Dendritic cell treated with granulocyte-macrophage colony-stimulating factor and Interleukin-4, amounts not matched to agents 40 ng/mL and 50 ng/mL, for 4 days (primary cell): ENCODE measurements around the gene B3GAT2.
"Not testable (repeated sequence)": the region's sequence is repeated elsewhere in the genome, so short reads cannot be mapped to it uniquely, and the experiment has no call there.

Experiments used
- H3K27ac Mint-ChIP-seq: one replicate; pipeline ENCODE4 v1.8.0; 2022; ENCODE audit warnings: mild to moderate bottlenecking, mixed read lengths
- H3K27me3 Mint-ChIP-seq: one replicate; pipeline ENCODE4 v1.8.0; 2022; ENCODE audit warnings: mild to moderate bottlenecking, mixed read lengths
- H3K36me3 Mint-ChIP-seq: one replicate; pipeline ENCODE4 v1.8.0; 2022; ENCODE audit warnings: low read depth, mixed read lengths
- H3K4me1 Mint-ChIP-seq: one replicate; pipeline ENCODE4 v1.8.0; 2022; ENCODE audit warnings: low read depth, mixed read lengths
- H3K4me3 Mint-ChIP-seq: one replicate; pipeline ENCODE4 v1.8.0; 2022; ENCODE audit warnings: mild to moderate bottlenecking, moderate library complexity, mixed read lengths
- H3K9me3 Mint-ChIP-seq: one replicate; pipeline ENCODE4 v1.8.0; 2022; ENCODE audit warnings: mixed read lengths
- intact Hi-C: fragments of 100-400 bp; cut with micrococcal nuclease; formaldehyde crosslinking; loops from one replicate; pipeline ENCODE4 v1.15.0; 2022

B3GAT2 gene

DNA sequence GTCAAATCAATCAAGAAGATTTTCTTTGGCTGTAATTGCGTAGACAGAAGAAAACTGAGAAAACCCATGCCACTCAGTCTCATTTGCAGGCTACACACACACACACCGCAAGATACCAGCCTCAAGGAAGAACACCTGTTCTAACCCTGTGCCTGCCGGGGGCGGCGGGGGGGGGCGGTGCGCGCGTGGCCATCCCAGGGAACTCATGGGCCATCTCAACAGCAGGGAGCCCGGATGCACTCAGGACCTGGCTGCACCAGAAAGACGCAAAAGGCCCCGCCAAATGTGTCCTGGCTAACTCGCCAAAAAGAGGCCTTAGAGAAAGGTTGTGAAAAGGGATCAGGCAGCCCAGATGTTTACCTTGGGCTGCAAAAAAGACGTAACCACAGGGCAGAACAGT, 2.1 kb downstream of the B3GAT2 start:
- H3K27me3 Mint-ChIP-seq = peaks cover 62% of the 10 kb centered on the region
- no peak overlapping the region for H3K4me3 Mint-ChIP-seq
- H3K27ac Mint-ChIP-seq = no peak overlapping the region

DNA sequence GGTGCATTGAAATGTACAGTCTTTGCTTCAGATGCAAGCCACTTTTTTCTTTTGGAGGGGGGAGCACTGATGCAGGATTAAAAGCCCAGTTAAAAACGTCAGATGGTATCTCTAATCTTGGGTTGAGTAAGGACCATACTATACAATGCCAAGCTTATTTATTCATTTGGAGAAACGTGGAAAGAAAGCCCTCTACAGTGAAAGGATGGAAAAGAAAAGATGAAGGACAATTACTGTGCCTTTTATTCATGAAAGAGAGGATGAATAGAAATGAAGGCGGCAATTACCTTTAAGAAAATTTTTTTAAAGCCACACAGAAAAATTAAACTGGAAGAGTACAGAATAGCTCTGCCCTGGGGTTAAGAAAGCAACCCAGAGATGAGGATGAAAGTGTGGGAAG, 2.7 kb downstream of the B3GAT2 start:
- H3K9me3 Mint-ChIP-seq = no peaks in the 10 kb centered on the region
- no peaks in the 10 kb centered on the region for H3K36me3 Mint-ChIP-seq
- H3K4me3 Mint-ChIP-seq = no peak overlapping the region
- H3K4me1 Mint-ChIP-seq = peaks cover 20% of the 10 kb centered on the region
- intact Hi-C loops = loop anchor here (5.0 kb wide), 1 partner anchor 247 kb away; no protein-coding TSS in a partner anchor
- no peak overlapping the region for H3K27ac Mint-ChIP-seq
- peaks cover 57% of the 10 kb centered on the region for H3K27me3 Mint-ChIP-seq

More for the DNA sequence above, 2.1 kb downstream of the B3GAT2 start:
- intact Hi-C loops = loop anchor here (5.0 kb wide), 2 partner anchors 247 to 398 kb away; no protein-coding TSS in a partner anchor
- Mint-ChIP-seq H3K9me3 (no peaks in the 10 kb centered on the region), H3K36me3 (no peaks in the 10 kb centered on the region), H3K4me1 (peaks cover 20% of the 10 kb centered on the region)

DNA sequence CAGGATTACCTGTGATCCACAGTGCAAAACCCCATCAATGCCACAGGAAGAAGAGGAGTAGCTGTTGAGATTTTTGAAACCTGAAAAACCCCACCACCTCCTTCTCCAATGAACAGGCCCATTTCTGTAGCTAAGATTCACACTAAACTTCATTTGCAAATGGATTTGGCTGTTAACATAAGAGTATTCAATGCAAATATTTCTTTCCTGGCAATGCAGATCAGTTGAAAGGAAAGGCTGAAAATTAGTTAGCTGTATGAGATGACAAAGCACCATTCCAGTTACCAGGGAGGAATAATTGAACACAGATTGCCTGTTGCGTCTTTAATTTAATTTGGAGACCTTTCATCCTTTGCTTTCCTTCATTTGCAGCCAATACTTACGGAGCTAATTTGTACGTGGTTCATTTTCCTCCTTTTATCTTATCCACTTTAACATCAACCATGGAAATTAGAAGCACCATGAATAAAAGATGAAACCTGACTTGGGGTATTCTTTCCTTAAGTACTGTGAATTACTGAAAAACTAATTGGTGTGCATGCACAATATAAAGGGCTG, 4.2 kb downstream of the B3GAT2 start:
- intact Hi-C loops = loop anchor here (5.0 kb wide), 1 partner anchor 245 kb away; no protein-coding TSS in a partner anchor
- Mint-ChIP-seq H3K4me3 (no peak overlapping the region), H3K9me3 (no peaks in the 10 kb centered on the region), H3K36me3 (no peaks in the 10 kb centered on the region), H3K27ac (no peak overlapping the region), H3K27me3 (peaks cover 45% of the 10 kb centered on the region), H3K4me1 (peaks cover 20% of the 10 kb centered on the region)

DNA sequence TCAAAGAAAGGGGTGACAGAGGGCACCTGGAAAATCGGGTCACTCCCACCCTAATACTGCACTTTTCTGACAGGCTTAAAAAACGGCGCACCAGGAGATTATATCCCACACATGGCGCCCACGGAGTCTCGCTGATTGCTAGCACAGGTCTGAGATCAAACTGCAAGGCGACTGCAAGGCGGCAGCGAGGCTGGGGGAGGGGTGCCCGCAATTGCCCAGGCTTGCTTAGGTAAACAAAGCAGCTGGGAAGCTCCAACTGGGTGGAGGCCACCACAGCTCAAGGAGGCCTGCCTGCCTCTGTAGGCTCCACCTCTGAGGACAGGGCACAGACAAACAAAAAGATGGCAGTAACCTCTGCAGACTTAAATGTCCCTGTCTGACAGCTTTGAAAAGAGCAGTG, 12.5 kb downstream of the B3GAT2 start:
- H3K36me3 Mint-ChIP-seq, H3K4me1 Mint-ChIP-seq, H3K4me3 Mint-ChIP-seq, H3K9me3 Mint-ChIP-seq, H3K27ac Mint-ChIP-seq, H3K27me3 Mint-ChIP-seq, intact Hi-C loops: not testable (repeated sequence)

DNA sequence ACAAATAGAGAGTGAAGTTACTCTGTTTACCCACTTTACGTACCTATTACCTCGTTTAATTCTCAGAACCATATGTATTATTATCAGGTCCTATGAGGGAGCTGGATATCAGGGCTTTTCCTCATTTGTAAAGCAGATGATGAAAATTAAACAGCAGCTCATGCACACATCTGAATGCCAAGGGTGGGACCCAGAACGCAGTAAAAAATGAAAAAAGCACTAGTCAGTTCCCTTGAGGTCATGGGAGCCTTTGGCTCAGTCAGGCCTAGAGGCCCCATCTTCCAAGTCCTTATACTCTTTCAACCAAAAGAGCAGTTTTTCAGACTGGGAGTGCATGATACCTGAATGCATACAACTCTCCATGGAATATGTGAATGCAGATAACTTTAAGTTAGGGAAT, 23.0 kb downstream of the B3GAT2 start:
- intact Hi-C loops = no loop called here
- Mint-ChIP-seq H3K27ac (no peak overlapping the region), H3K9me3 (no peaks in the 10 kb centered on the region), H3K4me1 (no peaks in the 10 kb centered on the region), H3K4me3 (no peak overlapping the region), H3K36me3 (no peaks in the 10 kb centered on the region), H3K27me3 (no peaks in the 10 kb centered on the region)

DNA sequence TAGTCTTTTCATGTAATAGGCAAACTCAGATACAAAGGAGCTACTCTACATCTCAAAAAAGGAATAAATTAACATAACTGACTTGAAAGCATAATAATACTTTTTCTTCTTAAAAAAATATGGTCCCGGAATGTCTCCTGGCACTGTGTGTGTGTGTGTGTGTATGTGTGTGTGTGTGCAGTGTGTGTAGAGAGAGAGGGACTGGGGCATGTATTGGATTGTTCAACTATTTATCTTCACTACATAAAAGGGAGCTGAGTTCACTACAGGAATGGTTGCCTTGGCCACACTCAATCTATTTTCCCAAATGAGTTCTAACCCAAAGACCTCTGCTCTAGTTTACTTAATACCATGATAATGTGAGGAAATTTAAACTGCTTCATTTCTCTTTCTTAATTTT, 51.1 kb downstream of the B3GAT2 start:
- Mint-ChIP-seq H3K4me1 (no peaks in the 10 kb centered on the region), H3K36me3 (no peaks in the 10 kb centered on the region), H3K9me3 (no peaks in the 10 kb centered on the region), H3K27ac (no peak overlapping the region), H3K27me3 (no peaks in the 10 kb centered on the region), H3K4me3 (no peak overlapping the region)
- intact Hi-C loops = no loop called here

DNA sequence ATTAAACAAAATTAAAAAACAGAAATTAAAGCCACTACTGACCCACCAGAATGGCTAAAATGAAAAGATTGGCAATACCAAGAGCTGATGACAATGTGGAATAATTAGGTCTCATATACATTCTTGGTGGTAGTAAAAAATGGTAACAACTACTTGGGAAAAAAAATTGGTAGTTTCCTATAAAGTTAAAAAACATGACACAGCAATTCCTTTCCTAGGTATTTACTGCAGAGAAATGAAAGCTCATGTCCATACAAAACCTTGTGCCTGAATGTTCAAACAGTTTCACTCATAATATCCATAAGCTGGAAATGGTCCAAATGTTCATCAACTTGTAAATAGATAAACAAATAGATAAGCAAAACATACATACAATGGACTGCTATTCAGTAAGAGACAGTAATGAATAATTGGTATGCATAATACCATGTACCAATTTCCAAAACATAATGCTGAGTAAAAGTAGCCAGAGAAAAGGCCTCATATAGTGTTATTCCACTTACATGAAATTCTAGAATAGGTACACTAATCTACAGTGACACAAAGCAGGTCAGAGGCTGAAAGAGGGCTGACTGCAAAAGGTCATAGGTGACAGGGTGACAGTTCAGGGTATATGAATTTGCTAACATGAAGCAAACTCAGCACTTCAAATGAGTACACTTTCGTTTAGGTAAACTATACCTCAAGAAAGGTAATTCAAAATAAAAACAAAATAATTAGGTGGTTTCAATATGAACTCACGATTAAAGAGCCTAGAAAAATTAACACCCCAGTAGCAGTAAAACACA, 53.0 kb downstream of the B3GAT2 start:
- no peak overlapping the region for H3K27ac Mint-ChIP-seq
- no peak overlapping the region for H3K4me3 Mint-ChIP-seq
- intact Hi-C loops = no loop called here
- no peaks in the 10 kb centered on the region for H3K4me1 Mint-ChIP-seq
- H3K36me3 Mint-ChIP-seq = no peaks in the 10 kb centered on the region
- no peaks in the 10 kb centered on the region for H3K9me3 Mint-ChIP-seq
- no peaks in the 10 kb centered on the region for H3K27me3 Mint-ChIP-seq

DNA sequence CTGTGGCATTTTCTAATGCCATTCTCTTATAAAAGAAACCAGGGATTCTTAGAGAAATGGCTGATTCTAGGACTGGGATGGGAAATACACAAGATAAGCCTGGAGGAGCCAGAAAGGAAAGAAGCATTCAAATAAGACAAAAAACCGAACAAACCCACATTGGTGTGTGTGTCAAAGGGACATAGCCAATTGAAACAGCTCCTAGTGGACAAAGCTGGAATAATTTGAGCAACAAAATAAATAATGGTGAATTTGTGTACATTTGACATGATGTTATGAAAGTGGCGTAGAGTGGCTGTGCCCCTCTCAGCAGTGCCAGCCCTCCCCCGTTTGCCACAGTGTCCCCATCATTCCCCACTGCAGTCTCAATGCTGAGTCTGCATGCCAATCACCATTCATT, 55.5 kb downstream of the B3GAT2 start:
- Mint-ChIP-seq H3K27me3 (no peaks in the 10 kb centered on the region), H3K9me3 (no peaks in the 10 kb centered on the region), H3K4me1 (no peaks in the 10 kb centered on the region), H3K27ac (no peak overlapping the region), H3K4me3 (no peak overlapping the region), H3K36me3 (no peaks in the 10 kb centered on the region)
- intact Hi-C loops = no loop called here

DNA sequence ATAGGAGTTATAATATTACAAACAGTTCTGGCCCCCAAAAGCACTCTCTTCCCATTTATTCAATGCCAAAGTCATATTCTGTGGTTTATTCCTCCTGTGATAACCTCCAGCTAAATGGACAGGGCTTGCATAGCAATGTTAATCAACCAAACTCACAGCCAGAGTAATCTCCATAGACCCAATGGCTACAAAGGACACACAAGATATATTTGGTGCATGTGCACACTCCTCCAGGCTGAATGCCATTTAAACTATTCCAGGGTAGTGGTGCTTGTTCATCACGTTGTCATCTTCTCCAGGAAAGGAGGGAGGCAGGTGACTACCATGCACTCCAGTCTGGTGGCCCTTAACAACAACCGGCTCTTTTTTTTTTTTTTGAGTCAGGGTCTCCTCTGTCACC, 56.8 kb downstream of the B3GAT2 start:
- intact Hi-C loops = no loop called here
- no peak overlapping the region for H3K4me3 Mint-ChIP-seq
- H3K27ac Mint-ChIP-seq = no peak overlapping the region
- no peaks in the 10 kb centered on the region for H3K27me3 Mint-ChIP-seq
- H3K4me1 Mint-ChIP-seq = no peaks in the 10 kb centered on the region
- H3K9me3 Mint-ChIP-seq = no peaks in the 10 kb centered on the region
- H3K36me3 Mint-ChIP-seq = no peaks in the 10 kb centered on the region

DNA sequence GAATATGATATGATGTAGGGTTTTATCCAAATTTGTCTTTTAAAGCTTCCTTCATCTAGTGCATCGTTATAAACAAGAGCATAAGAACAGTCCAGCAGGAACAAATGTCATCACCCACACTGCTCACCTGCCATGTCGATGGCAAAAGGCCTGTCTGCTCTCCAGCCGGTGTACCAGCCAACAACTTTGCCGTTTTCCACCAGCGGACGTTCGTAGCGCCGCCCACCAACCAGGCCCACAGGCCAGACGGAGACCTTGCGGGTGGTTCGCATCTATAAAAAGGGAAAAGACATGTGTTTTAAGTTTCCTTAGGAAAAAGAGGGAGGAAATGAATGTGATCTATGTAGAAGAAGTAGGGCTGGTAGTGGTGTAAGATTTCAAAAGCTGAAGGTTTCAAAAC, 62.9 kb downstream of the B3GAT2 start:
- no peaks in the 10 kb centered on the region for H3K27me3 Mint-ChIP-seq
- H3K36me3 Mint-ChIP-seq = no peaks in the 10 kb centered on the region
- no peaks in the 10 kb centered on the region for H3K4me1 Mint-ChIP-seq
- no peak overlapping the region for H3K27ac Mint-ChIP-seq
- H3K9me3 Mint-ChIP-seq = no peaks in the 10 kb centered on the region
- intact Hi-C loops = no loop called here
- H3K4me3 Mint-ChIP-seq = no peak overlapping the region

DNA sequence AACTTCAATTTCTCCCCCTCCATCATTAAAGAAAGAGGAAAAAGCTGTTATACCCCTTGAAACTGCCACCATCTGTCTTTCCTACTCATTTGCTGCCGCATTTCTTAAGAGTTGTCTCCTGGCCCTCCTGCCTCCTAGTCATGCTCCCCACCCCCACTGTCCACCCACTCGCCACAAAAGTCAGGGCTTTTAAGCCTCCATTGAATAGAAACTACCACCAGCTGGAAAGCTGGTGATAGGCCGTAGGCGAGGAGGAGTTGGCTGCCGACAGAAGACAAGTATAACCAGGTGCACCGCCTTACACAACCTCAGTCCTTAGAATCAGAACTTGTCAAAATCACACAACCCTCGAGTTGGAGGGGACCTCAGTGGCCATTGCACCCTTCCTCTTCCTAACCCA, 67.6 kb downstream of the B3GAT2 start:
- Mint-ChIP-seq H3K27me3 (no peaks in the 10 kb centered on the region), H3K36me3 (no peaks in the 10 kb centered on the region), H3K27ac (no peak overlapping the region), H3K4me1 (no peaks in the 10 kb centered on the region), H3K9me3 (no peaks in the 10 kb centered on the region), H3K4me3 (no peak overlapping the region)
- intact Hi-C loops = loop anchor here (10.0 kb wide), 2 partner anchors 126 to 664 kb away; no protein-coding TSS in a partner anchor

DNA sequence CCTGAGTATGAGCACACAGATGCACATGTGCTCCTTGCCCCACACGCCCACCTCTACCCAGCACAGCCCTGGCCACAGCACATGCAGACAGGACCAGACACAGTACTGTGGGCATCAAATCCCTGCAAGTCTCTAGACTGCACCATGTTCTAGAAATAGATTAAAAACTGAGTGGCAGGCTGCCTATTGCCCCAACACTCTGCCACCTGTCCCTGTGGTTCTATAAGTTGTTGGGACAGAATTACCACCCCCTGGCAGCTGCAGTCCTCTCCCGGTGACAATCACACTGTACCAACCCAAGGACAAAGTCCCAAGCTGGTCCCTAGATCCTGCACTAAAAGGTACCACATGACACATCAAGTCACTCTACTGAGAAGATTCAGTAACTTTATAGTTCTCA, 70.2 kb downstream of the B3GAT2 start:
- H3K27me3 Mint-ChIP-seq = no peaks in the 10 kb centered on the region
- H3K4me1 Mint-ChIP-seq = no peaks in the 10 kb centered on the region
- intact Hi-C loops = loop anchor here (10.0 kb wide), 2 partner anchors 128 to 662 kb away; no protein-coding TSS in a partner anchor

DNA sequence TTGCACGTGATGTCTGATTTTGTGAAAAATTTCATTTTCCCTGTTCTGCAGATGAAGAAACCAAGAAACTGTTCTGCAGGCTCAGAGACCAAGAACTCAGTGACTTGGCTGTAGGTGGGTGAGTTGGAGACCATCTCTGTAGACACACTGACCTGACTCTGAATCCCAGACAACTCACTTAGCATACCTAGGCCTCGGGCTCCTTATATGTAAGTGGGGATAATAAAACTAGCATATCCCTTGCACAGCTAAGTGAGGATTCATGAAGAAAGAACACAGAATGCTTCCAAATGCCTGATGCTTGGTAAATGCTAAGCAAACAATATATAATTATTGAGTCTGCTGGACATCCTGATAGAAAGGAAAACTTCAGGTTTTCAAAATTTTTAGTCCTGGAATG, 70.8 kb downstream of the B3GAT2 start:
- H3K4me1 Mint-ChIP-seq = no peaks in the 10 kb centered on the region
- intact Hi-C loops = loop anchor here (10.0 kb wide), 2 partner anchors 129 to 661 kb away; no protein-coding TSS in a partner anchor
- H3K27me3 Mint-ChIP-seq = no peaks in the 10 kb centered on the region
- no peak overlapping the region for H3K27ac Mint-ChIP-seq
- no peaks in the 10 kb centered on the region for H3K36me3 Mint-ChIP-seq
- H3K9me3 Mint-ChIP-seq = no peaks in the 10 kb centered on the region
- H3K4me3 Mint-ChIP-seq = no peak overlapping the region

More for the DNA sequence above, 70.2 kb downstream of the B3GAT2 start:
- H3K36me3 Mint-ChIP-seq = no peaks in the 10 kb centered on the region
- no peaks in the 10 kb centered on the region for H3K9me3 Mint-ChIP-seq
- no peak overlapping the region for H3K27ac Mint-ChIP-seq
- no peak overlapping the region for H3K4me3 Mint-ChIP-seq

DNA sequence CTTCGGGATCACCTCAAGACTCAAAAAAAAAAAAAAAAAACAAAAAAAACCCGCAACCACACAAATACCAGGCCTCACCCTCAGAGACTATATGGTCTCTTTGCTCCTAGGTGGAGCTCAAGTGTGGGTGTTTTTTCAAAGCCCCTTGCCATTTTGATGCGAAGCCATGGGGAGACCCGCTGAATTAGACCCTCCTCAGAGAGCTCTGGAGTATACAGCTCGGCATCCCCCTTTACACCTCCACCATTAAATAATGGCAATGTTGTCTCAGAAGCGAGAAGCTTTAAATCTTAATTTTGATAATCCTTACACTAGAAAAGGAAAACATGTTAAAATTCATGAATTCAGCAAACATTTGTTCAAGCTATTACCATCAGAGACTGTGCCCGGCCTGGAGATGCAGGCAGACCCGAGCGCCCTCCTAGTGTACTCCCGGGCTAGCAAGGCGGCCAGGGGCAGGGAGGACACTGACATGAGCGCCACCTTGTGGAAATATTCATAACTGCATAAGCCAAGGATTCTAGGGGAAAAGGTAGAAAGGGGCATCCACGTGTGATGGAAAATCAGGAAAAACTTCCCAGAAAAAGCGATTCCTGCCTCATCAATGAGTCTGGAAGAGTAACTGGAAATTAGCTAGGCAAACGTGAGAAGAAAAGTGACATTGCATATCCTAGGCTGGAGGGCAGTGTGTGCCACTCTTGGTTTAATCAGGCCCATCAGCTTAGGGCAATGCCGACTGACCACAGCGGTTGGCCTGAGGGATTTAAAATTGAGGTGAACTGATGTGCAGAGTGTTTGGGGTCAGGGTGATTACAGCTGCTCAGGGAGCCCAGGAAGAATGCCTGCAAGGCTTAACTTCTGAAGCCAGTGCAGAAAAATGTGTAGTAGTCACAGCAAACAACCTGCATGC, 72.5 kb downstream of the B3GAT2 start:
- H3K4me1 Mint-ChIP-seq = no peaks in the 10 kb centered on the region
- no peaks in the 10 kb centered on the region for H3K27me3 Mint-ChIP-seq
- no peak overlapping the region for H3K27ac Mint-ChIP-seq
- intact Hi-C loops = loop anchor here (1.0 to 10.0 kb wide), 4 partner anchors 130 to 660 kb away; no protein-coding TSS in a partner anchor
- H3K9me3 Mint-ChIP-seq = no peaks in the 10 kb centered on the region
- H3K4me3 Mint-ChIP-seq = no peak overlapping the region
- H3K36me3 Mint-ChIP-seq = no peaks in the 10 kb centered on the region
